Ishikawa (cell line): ENCODE results near the gene OLFML2B.

Experiments used
- CEBPB ChIP-seq: IDR thresholded peaks from 2 replicates; pipeline ENCODE4 v1.6.1; 2012
- CREB1 ChIP-seq: IDR thresholded peaks from 2 replicates; pipeline ENCODE4 v1.6.1; 2012; ENCODE audit warnings: low read depth
- EGR1 ChIP-seq: IDR thresholded peaks from 2 replicates; pipeline ENCODE4 v1.6.1; 2012
- EP300 ChIP-seq: IDR thresholded peaks from 2 replicates; pipeline ENCODE4 v1.6.1; 2012; ENCODE audit warnings: borderline replicate concordance
- FOXM1 ChIP-seq: IDR thresholded peaks from 2 replicates; pipeline ENCODE4 v1.6.1; 2012; ENCODE audit warnings: low read depth, borderline replicate concordance
- MAX ChIP-seq: IDR thresholded peaks from 2 replicates; pipeline ENCODE4 v1.6.1; 2012
- NFIC ChIP-seq: IDR thresholded peaks from 2 replicates; pipeline ENCODE4 v1.6.1; 2012
- RAD21 ChIP-seq: IDR thresholded peaks from 2 replicates; pipeline ENCODE4 v1.6.1; 2012; ENCODE audit warnings: low read depth
- TAF1 ChIP-seq: IDR thresholded peaks from 2 replicates; pipeline ENCODE4 v1.6.1; 2012; ENCODE audit warnings: low read depth, mild to moderate bottlenecking
- TCF12 ChIP-seq: IDR thresholded peaks from 2 replicates; pipeline ENCODE4 v1.6.1; 2012; ENCODE audit warnings: low read depth
- TEAD4 ChIP-seq: IDR thresholded peaks from 2 replicates; pipeline ENCODE4 v1.6.1; 2012
- YY1 ChIP-seq: IDR thresholded peaks from 2 replicates; pipeline ENCODE4 v1.6.1; 2012; ENCODE audit warnings: low read depth
- ZBTB7A ChIP-seq: IDR thresholded peaks from 2 replicates; pipeline ENCODE4 v1.6.1; 2012; ENCODE audit warnings: low read depth
- TF ChIP-seq, protein P1 (sequence below): IDR thresholded peaks from 2 replicates; pipeline ENCODE4 v1.6.1; 2012; ENCODE audit warnings: low read depth, mild to moderate bottlenecking

- no peak for TF ChIP-seq NFIC
- TF ChIP-seq YY1: no peak
- no peak for TF ChIP-seq EP300
- TF ChIP-seq CEBPB: no peak
- no peak for TF ChIP-seq CREB1
- TF ChIP-seq TAF1: no peak
- no peak for TF ChIP-seq TCF12
- TF ChIP-seq, protein P1, sequence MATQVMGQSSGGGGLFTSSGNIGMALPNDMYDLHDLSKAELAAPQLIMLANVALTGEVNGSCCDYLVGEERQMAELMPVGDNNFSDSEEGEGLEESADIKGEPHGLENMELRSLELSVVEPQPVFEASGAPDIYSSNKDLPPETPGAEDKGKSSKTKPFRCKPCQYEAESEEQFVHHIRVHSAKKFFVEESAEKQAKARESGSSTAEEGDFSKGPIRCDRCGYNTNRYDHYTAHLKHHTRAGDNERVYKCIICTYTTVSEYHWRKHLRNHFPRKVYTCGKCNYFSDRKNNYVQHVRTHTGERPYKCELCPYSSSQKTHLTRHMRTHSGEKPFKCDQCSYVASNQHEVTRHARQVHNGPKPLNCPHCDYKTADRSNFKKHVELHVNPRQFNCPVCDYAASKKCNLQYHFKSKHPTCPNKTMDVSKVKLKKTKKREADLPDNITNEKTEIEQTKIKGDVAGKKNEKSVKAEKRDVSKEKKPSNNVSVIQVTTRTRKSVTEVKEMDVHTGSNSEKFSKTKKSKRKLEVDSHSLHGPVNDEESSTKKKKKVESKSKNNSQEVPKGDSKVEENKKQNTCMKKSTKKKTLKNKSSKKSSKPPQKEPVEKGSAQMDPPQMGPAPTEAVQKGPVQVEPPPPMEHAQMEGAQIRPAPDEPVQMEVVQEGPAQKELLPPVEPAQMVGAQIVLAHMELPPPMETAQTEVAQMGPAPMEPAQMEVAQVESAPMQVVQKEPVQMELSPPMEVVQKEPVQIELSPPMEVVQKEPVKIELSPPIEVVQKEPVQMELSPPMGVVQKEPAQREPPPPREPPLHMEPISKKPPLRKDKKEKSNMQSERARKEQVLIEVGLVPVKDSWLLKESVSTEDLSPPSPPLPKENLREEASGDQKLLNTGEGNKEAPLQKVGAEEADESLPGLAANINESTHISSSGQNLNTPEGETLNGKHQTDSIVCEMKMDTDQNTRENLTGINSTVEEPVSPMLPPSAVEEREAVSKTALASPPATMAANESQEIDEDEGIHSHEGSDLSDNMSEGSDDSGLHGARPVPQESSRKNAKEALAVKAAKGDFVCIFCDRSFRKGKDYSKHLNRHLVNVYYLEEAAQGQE: no peak
- TF ChIP-seq TEAD4: no peak
- no peak for TF ChIP-seq EGR1
- TF ChIP-seq MAX: no peak
- TF ChIP-seq FOXM1: no peak
- TF ChIP-seq RAD21: no peak
- TF ChIP-seq ZBTB7A: no peak
Observed at GRCh38 chr1:162021124-162021523, 2.5 kb downstream of the OLFML2B start.
